SU-DHL-6 (cell line): ENCODE measurements around the gene CCDC32.

Source experiments
- H2AFZ ChIP-seq: fragments of 200-600 bp; sonication (generic); 2 replicates; pipeline ENCODE4 v1.6.1; 2014; ENCODE audit warnings: low read depth, mild to moderate bottlenecking, moderate library complexity, mixed read lengths, antibody characterized with exemption, low read length; ENCODE audit not compliant: severe bottlenecking
- H3F3A ChIP-seq: fragments of 200-600 bp; shearing (Covaris generic); 2 replicates; pipeline ENCODE4 v1.6.0; 2016; ENCODE audit warnings: antibody characterized with exemption, mild to moderate bottlenecking; ENCODE audit not compliant: insufficient read depth
- H3K27ac ChIP-seq: fragments of 200-600 bp; sonication (generic); 2 replicates; pipeline ENCODE4 v1.5.1; 2016; ENCODE audit warnings: low read depth, mild to moderate bottlenecking, low read length, moderate library complexity, mixed read lengths
- H3K27me3 ChIP-seq: fragments of 200-600 bp; sonication (generic), shearing (Covaris generic); 2 replicates; pipeline ENCODE4 v1.6.0; 2014; ENCODE audit warnings: mild to moderate bottlenecking, low read length
- H3K36me3 ChIP-seq: fragments of 200-600 bp; sonication (generic); 2 replicates; pipeline ENCODE4 v1.6.1; 2014; ENCODE audit warnings: mild to moderate bottlenecking, low read length, mixed read lengths
- H3K4me2 ChIP-seq: fragments of 300-600, 200-600 bp; shearing (Covaris generic), sonication (generic); 2 replicates; pipeline ENCODE4 v1.6.0; 2014; ENCODE audit warnings: low read length, low read depth, mild to moderate bottlenecking; ENCODE audit not compliant: poor library complexity, severe bottlenecking
- H3K4me3 ChIP-seq: fragments of 200-600 bp; sonication (generic); 2 replicates; pipeline ENCODE4 v1.5.1; 2014; ENCODE audit warnings: antibody characterized with exemption, low read length, mild to moderate bottlenecking, mixed read lengths; ENCODE audit not compliant: insufficient read depth, poor library complexity, severe bottlenecking
- H3K79me2 ChIP-seq: fragments of 200-600 bp; sonication (generic); 2 replicates; pipeline ENCODE4 v1.6.1; 2014; ENCODE audit warnings: mild to moderate bottlenecking, low read length, moderate library complexity; ENCODE audit not compliant: insufficient read depth
- H3K9ac ChIP-seq: fragments of 200-600 bp; sonication (generic); 2 replicates; pipeline ENCODE4 v1.7.0; 2014; ENCODE audit warnings: mild to moderate bottlenecking, low read length
- H3K9me2 ChIP-seq: fragments of 200-600 bp; sonication (generic); replicated peaks from 2 replicates; pipeline ENCODE4 v1.6.1; 2014; ENCODE audit warnings: low read length; ENCODE audit not compliant: insufficient read depth
- H3K9me3 ChIP-seq: fragments of 200-600 bp; sonication (generic); 2 replicates; pipeline ENCODE4 v1.6.1; 2014; ENCODE audit warnings: low read length, mixed read lengths; ENCODE audit not compliant: insufficient read depth
- H4K20me1 ChIP-seq: fragments of 200-600 bp; sonication (generic); 2 replicates; pipeline ENCODE4 v1.6.1; 2014; ENCODE audit warnings: low read depth, mild to moderate bottlenecking, antibody characterized with exemption, low read length, moderate library complexity, mixed read lengths
- EZH2phosphoT487 ChIP-seq: fragments of 200-600 bp; sonication (generic), shearing (Covaris generic); conservative IDR thresholded peaks from 2 replicates; pipeline ENCODE4 v1.6.1; 2018; ENCODE audit warnings: mild to moderate bottlenecking, antibody characterized with exemption, low read length, moderate library complexity, mixed read lengths
- TF ChIP-seq, protein P1 (sequence below): fragments of 200-600 bp; sonication (generic); IDR thresholded peaks from one replicate; pipeline ENCODE4 v1.5.1; 2017; ENCODE audit warnings: antibody characterized with exemption, mild to moderate bottlenecking, low read length, moderate library complexity; ENCODE audit not compliant: insufficient read depth, poor library complexity, severe bottlenecking

CCDC32 gene

DNA sequence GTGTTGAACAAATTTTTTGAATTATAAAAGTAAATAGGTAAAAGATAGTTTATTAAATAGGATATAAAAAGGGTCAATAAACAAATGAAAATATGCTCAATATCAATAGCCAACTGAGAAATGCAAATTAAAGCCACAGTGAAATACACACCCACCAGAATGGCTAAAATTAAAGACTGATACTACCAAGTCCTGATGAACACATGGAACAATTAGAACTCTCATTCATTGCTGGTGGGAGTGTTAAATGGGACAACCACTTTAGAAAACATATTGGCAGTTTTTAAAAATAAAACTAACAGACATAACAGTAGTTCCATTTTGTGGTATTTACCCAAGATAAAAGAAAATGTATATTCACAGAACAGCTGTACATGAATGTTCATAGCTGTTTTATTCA lies 41.2 kb downstream of the CCDC32 start:
- Histone ChIP-seq H3K9me2 (no peaks in the 10 kb centered on the region), H4K20me1 (no peaks in the 10 kb centered on the region), H3K4me3 (no peak overlapping the region), H3K9ac (no peak overlapping the region), H3K27ac (no peak overlapping the region), H3F3A (peaks cover 4% of the 10 kb centered on the region; the same call in 1 of the 2 replicates), H3K36me3 (no peaks in the 10 kb centered on the region), H3K27me3 (no peaks in the 10 kb centered on the region), H3K9me3 (no peaks in the 10 kb centered on the region), H3K79me2 (no peaks in the 10 kb centered on the region), H2AFZ (no peak overlapping the region), H3K4me2 (no peak overlapping the region)
- no peak for TF ChIP-seq EZH2phosphoT487
- TF ChIP-seq, protein P1, sequence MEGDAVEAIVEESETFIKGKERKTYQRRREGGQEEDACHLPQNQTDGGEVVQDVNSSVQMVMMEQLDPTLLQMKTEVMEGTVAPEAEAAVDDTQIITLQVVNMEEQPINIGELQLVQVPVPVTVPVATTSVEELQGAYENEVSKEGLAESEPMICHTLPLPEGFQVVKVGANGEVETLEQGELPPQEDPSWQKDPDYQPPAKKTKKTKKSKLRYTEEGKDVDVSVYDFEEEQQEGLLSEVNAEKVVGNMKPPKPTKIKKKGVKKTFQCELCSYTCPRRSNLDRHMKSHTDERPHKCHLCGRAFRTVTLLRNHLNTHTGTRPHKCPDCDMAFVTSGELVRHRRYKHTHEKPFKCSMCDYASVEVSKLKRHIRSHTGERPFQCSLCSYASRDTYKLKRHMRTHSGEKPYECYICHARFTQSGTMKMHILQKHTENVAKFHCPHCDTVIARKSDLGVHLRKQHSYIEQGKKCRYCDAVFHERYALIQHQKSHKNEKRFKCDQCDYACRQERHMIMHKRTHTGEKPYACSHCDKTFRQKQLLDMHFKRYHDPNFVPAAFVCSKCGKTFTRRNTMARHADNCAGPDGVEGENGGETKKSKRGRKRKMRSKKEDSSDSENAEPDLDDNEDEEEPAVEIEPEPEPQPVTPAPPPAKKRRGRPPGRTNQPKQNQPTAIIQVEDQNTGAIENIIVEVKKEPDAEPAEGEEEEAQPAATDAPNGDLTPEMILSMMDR: no peak

DNA sequence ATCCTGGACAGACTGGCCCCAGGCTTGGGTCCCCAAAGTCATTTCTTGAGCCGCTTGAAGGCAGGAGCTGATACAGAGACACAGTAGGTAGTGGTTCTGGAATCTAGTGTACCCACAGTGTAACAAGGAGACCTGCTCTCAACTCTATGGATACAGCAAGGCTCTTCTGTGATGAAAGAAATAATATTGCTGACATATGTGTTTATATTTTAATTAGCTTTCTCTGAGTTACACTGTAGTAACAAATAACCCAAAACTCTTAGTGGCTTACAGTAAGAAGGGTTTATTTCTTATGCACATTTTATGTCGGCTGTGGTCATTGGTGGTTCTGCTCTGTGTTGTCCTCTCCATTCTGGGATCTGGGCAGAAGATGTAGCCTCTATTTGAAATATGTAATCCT lies 48.5 kb downstream of the CCDC32 start:
- H3K27me3 ChIP-seq: no peaks in the 10 kb centered on the region
- no peak overlapping the region for H3K9ac ChIP-seq
- no peaks in the 10 kb centered on the region for H3K79me2 ChIP-seq
- TF ChIP-seq, protein P1: no peak
- TF ChIP-seq EZH2phosphoT487: no peak
- H3K9me3 ChIP-seq: no peaks in the 10 kb centered on the region
- H3F3A ChIP-seq: peaks cover 4% of the 10 kb centered on the region; the same call in 1 of the 2 replicates
- H3K9me2 ChIP-seq: no peaks in the 10 kb centered on the region
- H3K4me2 ChIP-seq: no peak overlapping the region
- H3K27ac ChIP-seq: no peak overlapping the region
- no peak overlapping the region for H3K4me3 ChIP-seq
- H4K20me1 ChIP-seq: no peaks in the 10 kb centered on the region
- no peak overlapping the region for H2AFZ ChIP-seq
- H3K36me3 ChIP-seq: no peaks in the 10 kb centered on the region

DNA sequence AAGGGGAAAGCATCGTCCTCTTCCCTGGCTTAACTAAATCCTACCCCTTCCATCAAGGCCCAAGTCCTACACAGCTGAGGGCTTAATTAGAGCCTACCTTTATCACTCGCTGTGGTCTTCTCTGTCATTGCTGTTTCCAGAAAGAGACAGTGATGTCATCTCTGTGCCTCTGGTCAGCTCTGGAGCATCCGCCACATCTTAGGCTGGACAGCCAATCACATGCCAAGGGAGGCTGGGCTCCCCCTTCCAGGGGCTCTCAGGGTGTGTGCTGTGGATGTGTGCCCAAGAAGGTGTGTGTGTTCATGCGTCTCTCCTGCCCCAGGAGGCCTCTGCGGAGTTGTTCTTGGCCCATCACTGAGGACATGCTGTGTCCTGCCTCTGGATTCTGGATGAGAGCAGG lies 51.2 kb downstream of the CCDC32 start:
- no peaks in the 10 kb centered on the region for H3K27me3 ChIP-seq
- no peak overlapping the region for H2AFZ ChIP-seq
- H3K9me3 ChIP-seq: no peaks in the 10 kb centered on the region
- H3K4me2 ChIP-seq: no peak overlapping the region
- no peaks in the 10 kb centered on the region for H3K79me2 ChIP-seq
- H3K9ac ChIP-seq: no peak overlapping the region
- TF ChIP-seq EZH2phosphoT487: no peak
- TF ChIP-seq, protein P1: no peak
- no peaks in the 10 kb centered on the region for H4K20me1 ChIP-seq
- H3K27ac ChIP-seq: no peak overlapping the region
- no peaks in the 10 kb centered on the region for H3F3A ChIP-seq
- H3K36me3 ChIP-seq: no peaks in the 10 kb centered on the region
- H3K9me2 ChIP-seq: no peaks in the 10 kb centered on the region
- H3K4me3 ChIP-seq: no peak overlapping the region
